T-helper 1 cell (primary cell): ENCODE data around the gene MAP2K7.
"Not testable (repeated sequence)": the region's sequence is repeated elsewhere in the genome, so short reads cannot be mapped to it uniquely, and the experiment has no call there.

Experiments
- DNase-seq, 5 donors: peaks; one replicate each; pipeline ENCODE4 v3.0.0-alpha.2; 2012 to 2020

MAP2K7 gene

GRCh38 chr19:7908742-7909461 lies 5.2 kb downstream of the MAP2K7 start:
- DNase-seq = no peak

- DNase-seq = no peak
Measured at GRCh38 chr19:7909471-7910067, 5.9 kb downstream of the MAP2K7 start.

- DNase-seq = no peak
Measured at GRCh38 chr19:7910321-7911161, 6.9 kb downstream of the MAP2K7 start.

- no peak for DNase-seq
Measured at GRCh38 chr19:7911508-7912143, 7.9 kb downstream of the MAP2K7 start.

GRCh38 chr19:7912144-7912696 lies 8.5 kb downstream of the MAP2K7 start:
- no peak for DNase-seq

GRCh38 chr19:7912697-7913564 lies 9.3 kb downstream of the MAP2K7 start:
- DNase-seq = no peak

GRCh38 chr19:7913652-7914051 lies 10.0 kb downstream of the MAP2K7 start:
- DNase-seq = no peak

GRCh38 chr19:7914099-7914498 lies 10.4 kb downstream of the MAP2K7 start:
- DNase-seq = no peak

GRCh38 chr19:7914598-7915045 lies 10.9 kb downstream of the MAP2K7 start, which contains the start of gene TGFBR3L:
Gene TGFBR3L (plus strand): TSS chr19:7914830.
- no peak for DNase-seq

- no peak for DNase-seq
Measured at GRCh38 chr19:7915250-7916102, 11.8 kb downstream of the MAP2K7 start.

GRCh38 chr19:7916103-7916954 lies 12.7 kb downstream of the MAP2K7 start:
- DNase-seq = peak; percentile 34 to 61 (median 51)

GRCh38 chr19:7916955-7917266 lies 13.2 kb downstream of the MAP2K7 start:
- DNase-seq = no peak

GRCh38 chr19:7917267-7918061 lies 13.8 kb downstream of the MAP2K7 start:
- DNase-seq = peak in 4 of 5 donors; percentile 40 to 70 (median 53)

- not testable (repeated sequence) for DNase-seq
Measured at GRCh38 chr19:7918062-7918614, 14.5 kb downstream of the MAP2K7 start.

GRCh38 chr19:7918615-7919421 lies 15.1 kb downstream of the MAP2K7 start:
- DNase-seq = no peak

- DNase-seq = peak; percentile 92 to 97 (median 94)
Measured at GRCh38 chr19:7919610-7920518, 16.2 kb downstream of the MAP2K7 start, which contains the start of gene SNAPC2. Gene SNAPC2 (plus strand): TSS chr19:7920338. CDS start chr19:7920367, 29 bp downstream.
